Liver (tissue), 9 donors: ENCODE results near the gene AFMID. TPM values are rescaled to one million over a fixed set of nuclear protein-coding genes. Genes with fewer than 3 reads are reported as not detected.
A peak's percentile ranks its signal among the peaks of the same experiment; 100 is the strongest.

Source experiments
- DNase-seq: peaks from one replicate; pipeline ENCODE4 v3.0.0-alpha.2; 2017; ENCODE audit warnings: low spot score
- H3K27ac ChIP-seq, 2 donors: one replicate each; pipeline ENCODE4 v1.7.0; 2013; ENCODE audit warnings: inconsistent platforms in 2 of 2, low read length in 2 of 2, control low read depth in 1 of 2, low read depth in 1 of 2, mild to moderate bottlenecking in 1 of 2
- H3K27me3 ChIP-seq, 4 donors: one replicate each; pipeline versions ENCODE4 v1.6.1 to v1.7.0; 2013; ENCODE audit warnings: low read length in 3 of 4, inconsistent platforms in 1 of 4, mild to moderate bottlenecking in 1 of 4, moderate library complexity in 1 of 4; ENCODE audit not compliant: control insufficient read depth in 4 of 4, insufficient read depth in 4 of 4
- H3K36me3 ChIP-seq, 4 donors: one replicate each; pipeline versions ENCODE4 v1.6.1 to v1.7.0; 2013; ENCODE audit warnings: low read length in 3 of 4, mild to moderate bottlenecking in 3 of 4, low read depth in 1 of 4, moderate library complexity in 1 of 4; ENCODE audit not compliant: control insufficient read depth in 4 of 4, insufficient read depth in 3 of 4
- H3K4me1 ChIP-seq, 4 donors: one replicate each; pipeline versions ENCODE4 v1.6.1 to v1.7.0; 2013; ENCODE audit warnings: low read length in 3 of 4, mild to moderate bottlenecking in 3 of 4, moderate library complexity in 1 of 4; ENCODE audit not compliant: control insufficient read depth in 4 of 4, insufficient read depth in 4 of 4
- H3K4me3 ChIP-seq, 3 donors: one replicate each; pipeline versions ENCODE4 v1.6.1 to v1.7.0; 2013; ENCODE audit warnings: low read length in 3 of 3, control low read depth in 1 of 3, low read depth in 1 of 3, mild to moderate bottlenecking in 1 of 3
- H3K9ac ChIP-seq, 2 donors: one replicate each; pipeline ENCODE4 v1.7.0; 2013; ENCODE audit warnings: low read length in 2 of 2, mild to moderate bottlenecking in 2 of 2, moderate library complexity in 2 of 2, control low read depth in 1 of 2, low read depth in 1 of 2
- H3K9me3 ChIP-seq, 4 donors: one replicate each; pipeline versions ENCODE4 v1.6.1 to v1.7.0; 2013; ENCODE audit warnings: low read length in 3 of 4; ENCODE audit not compliant: control insufficient read depth in 4 of 4
- ATF3 ChIP-seq: IDR thresholded peaks from 2 replicates; pipeline ENCODE4 v1.6.1; 2016; ENCODE audit warnings: antibody characterized with exemption
- CTCF ChIP-seq: fragments of 150-350 bp; IDR thresholded peaks from 2 replicates; pipeline ENCODE4 v1.5.1; 2017; ENCODE audit warnings: improper control_type of control experiment, low read depth, low read length; ENCODE audit not compliant: missing input control
- EGR1 ChIP-seq, 2 donors: IDR thresholded peaks; 2 replicates each; pipeline ENCODE4 v1.6.1; 2016 to 2018; ENCODE audit warnings: antibody characterized with exemption in 2 of 2, low read depth in 2 of 2
- FOXA1 ChIP-seq: IDR thresholded peaks from 2 replicates; pipeline ENCODE4 v1.6.1; 2016; ENCODE audit warnings: antibody characterized with exemption
- FOXA2 ChIP-seq: IDR thresholded peaks from 2 replicates; pipeline ENCODE4 v1.6.1; 2016; ENCODE audit warnings: antibody characterized with exemption
- GABPA ChIP-seq, 2 donors: IDR thresholded peaks in 1 of 2; conservative IDR thresholded peaks in 1 of 2; 2 replicates each; pipeline ENCODE4 v1.6.1; 2016; ENCODE audit warnings: antibody characterized with exemption in 2 of 2, mild to moderate bottlenecking in 1 of 2, moderate library complexity in 1 of 2
- HNF4A ChIP-seq, 2 donors: conservative IDR thresholded peaks; 2 replicates each; pipeline ENCODE4 v1.6.1; 2016; ENCODE audit warnings: antibody characterized with exemption in 2 of 2, mild to moderate bottlenecking in 2 of 2
- HNF4G ChIP-seq: IDR thresholded peaks from 2 replicates; pipeline ENCODE4 v1.6.1; 2016; ENCODE audit warnings: antibody characterized with exemption
- JUND ChIP-seq, 2 donors: IDR thresholded peaks; 2 replicates each; pipeline ENCODE4 v1.6.1; 2016; ENCODE audit warnings: antibody characterized with exemption in 2 of 2
- MAX ChIP-seq: IDR thresholded peaks from 2 replicates; pipeline ENCODE4 v1.6.1; 2016; ENCODE audit warnings: antibody characterized with exemption
- NR2F2 ChIP-seq: IDR thresholded peaks from 2 replicates; pipeline ENCODE4 v1.6.1; 2016; ENCODE audit warnings: antibody characterized with exemption
- RAD21 ChIP-seq, 2 donors: IDR thresholded peaks; 2 replicates each; pipeline ENCODE4 v1.6.1; 2016; ENCODE audit warnings: antibody characterized with exemption in 2 of 2, mild to moderate bottlenecking in 2 of 2
- REST ChIP-seq: IDR thresholded peaks from 2 replicates; pipeline ENCODE4 v1.6.1; 2016; ENCODE audit warnings: antibody characterized with exemption, mild to moderate bottlenecking
- RXRA ChIP-seq, 2 donors: IDR thresholded peaks; 2 replicates each; pipeline ENCODE4 v1.6.1; 2017 to 2018; ENCODE audit warnings: antibody characterized with exemption in 2 of 2, mild to moderate bottlenecking in 1 of 2
- SP1 ChIP-seq: IDR thresholded peaks from 2 replicates; pipeline ENCODE4 v1.6.1; 2018; ENCODE audit warnings: antibody characterized with exemption, mild to moderate bottlenecking
- TAF1 ChIP-seq: conservative IDR thresholded peaks from 2 replicates; pipeline ENCODE4 v1.6.1; 2016; ENCODE audit warnings: antibody characterized with exemption, mild to moderate bottlenecking
- WGBS: extraction: QIAGEN DNeasy Blood & Tissue Kit; methylation state at CpG from one replicate; pipeline ENCODE4 v1.1.7; 2013; 5-methylcytosine and 5-hydroxymethylcytosine counted together
- polyA plus RNA-seq, 2 donors: library from polyadenylated mRNA; stranded (reverse) in 1 of 2; unstranded in 1 of 2; fragments of 200-250 nt in 1 of 2; fragments of >200 nt in 1 of 2; fragmentation: Nextera tagmentation in 1 of 2; extraction: Ambion mirVana in 1 of 2; gene quantifications; one replicate each; pipeline versions ENCODE4 v1.2.1 to v1.2.3, GENCODE V29; 2013 to 2015
- total RNA-seq, 2 donors: library from RNA; depleted of rRNA; stranded (reverse); fragments of >200 nt; gene quantifications; one replicate each; pipeline ENCODE4 v1.2.3, GENCODE V29; 2014
- donor health status: healthy.
- donor health status: healthy.
- donor health status: healthy.
- donor health status: healthy.
- donor health status: healthy.

The AFMID gene
- total and polyA plus RNA-seq, 4 donors: 73.4 to 201 (median 138) TPM

GRCh38 chr17:78255953-78256706 lies 69.0 kb downstream of the AFMID start:
- Histone ChIP-seq H3K27me3 (no peaks in the 10 kb centered on the region), H3K9ac (no peak overlapping the region), H3K4me1 (peaks cover 0 to 32% (median 15%) of the 10 kb centered on the region in 4 donors), H3K4me3 (no peak overlapping the region), H3K9me3 (no peaks in the 10 kb centered on the region), H3K27ac (peak overlapping the region; percentile 19 to 58), H3K36me3 (no peaks in the 10 kb centered on the region)
- 76% methylated on average over 14 of the region's 14 CpGs for WGBS
- DNase-seq: no peak
- no peak for TF ChIP-seq GABPA (IDR thresholded peaks at IDR 0.05 in 1 of 2, conservative IDR thresholded peaks at IDR 0.05 in 1 of 2)
- TF ChIP-seq NR2F2: no peak
- no peak for TF ChIP-seq FOXA1
- no peak for TF ChIP-seq JUND (IDR thresholded peaks at IDR 0.05)
- TF ChIP-seq FOXA2: no peak
- no peak for TF ChIP-seq RAD21 (IDR thresholded peaks at IDR 0.05)
- no peak for TF ChIP-seq MAX
- no peak for TF ChIP-seq HNF4A (conservative IDR thresholded peaks at IDR 0.05)
- TF ChIP-seq HNF4G: no peak
- TF ChIP-seq REST: no peak
- no peak for TF ChIP-seq CTCF

- no peak for DNase-seq
- Histone ChIP-seq H3K27ac (peak overlapping the region; percentile 36 to 58), H3K4me1 (peaks cover 0 to 27% (median 14%) of the 10 kb centered on the region in 4 donors), H3K36me3 (no peaks in the 10 kb centered on the region), H3K9me3 (no peaks in the 10 kb centered on the region), H3K4me3 (no peak overlapping the region), H3K9ac (no peak overlapping the region), H3K27me3 (no peaks in the 10 kb centered on the region)
- TF ChIP-seq EGR1 (IDR thresholded peaks at IDR 0.05; ENCODE audit: low read depth in 2 of 2) (no peak), NR2F2 (peak; percentile 80), RAD21 (IDR thresholded peaks at IDR 0.05) (no peak), JUND (IDR thresholded peaks at IDR 0.05) (no peak), TAF1 (no peak), SP1 (peak; percentile 32), FOXA1 (no peak), CTCF (no peak), REST (no peak), FOXA2 (no peak), GABPA (IDR thresholded peaks at IDR 0.05 in 1 of 2, conservative IDR thresholded peaks at IDR 0.05 in 1 of 2) (no peak), HNF4A (conservative IDR thresholded peaks at IDR 0.05) (no peak), ATF3 (no peak), RXRA (IDR thresholded peaks at IDR 0.05) (peak; percentile 60 to 67)
- 62% methylated on average over 18 of the region's 18 CpGs for WGBS
These were observed 69.8 kb downstream of the AFMID start for GRCh38 chr17:78256707-78257591.
